Measurements from ENCODE around the gene HIPK4.
"Not testable (repeated sequence)": the region's sequence is repeated elsewhere in the genome, so short reads cannot be mapped to it uniquely, and the experiment has no call there.

The HIPK4 gene

DNA sequence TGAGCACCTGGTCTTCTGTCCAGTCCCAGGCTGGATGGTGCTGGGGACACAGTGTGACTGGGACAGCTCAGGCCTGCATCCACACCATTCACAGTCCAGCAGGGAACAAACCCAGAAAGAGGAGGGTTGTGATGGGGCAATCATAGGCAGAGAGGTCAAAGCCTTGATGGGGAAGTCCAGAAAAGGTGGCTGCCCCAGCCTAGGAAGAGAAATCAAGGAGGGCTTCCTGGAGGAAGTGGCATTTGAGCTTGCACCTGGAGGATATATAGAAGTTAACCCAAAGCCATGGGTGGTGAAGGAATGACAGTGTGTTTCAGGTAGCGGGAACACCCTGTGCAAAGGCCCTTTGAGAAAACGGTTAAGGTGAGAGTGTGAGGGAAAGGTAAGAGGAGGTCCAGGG is 25.8 kb upstream of the HIPK4 start:
- DNase-seq, result no peak

DNA sequence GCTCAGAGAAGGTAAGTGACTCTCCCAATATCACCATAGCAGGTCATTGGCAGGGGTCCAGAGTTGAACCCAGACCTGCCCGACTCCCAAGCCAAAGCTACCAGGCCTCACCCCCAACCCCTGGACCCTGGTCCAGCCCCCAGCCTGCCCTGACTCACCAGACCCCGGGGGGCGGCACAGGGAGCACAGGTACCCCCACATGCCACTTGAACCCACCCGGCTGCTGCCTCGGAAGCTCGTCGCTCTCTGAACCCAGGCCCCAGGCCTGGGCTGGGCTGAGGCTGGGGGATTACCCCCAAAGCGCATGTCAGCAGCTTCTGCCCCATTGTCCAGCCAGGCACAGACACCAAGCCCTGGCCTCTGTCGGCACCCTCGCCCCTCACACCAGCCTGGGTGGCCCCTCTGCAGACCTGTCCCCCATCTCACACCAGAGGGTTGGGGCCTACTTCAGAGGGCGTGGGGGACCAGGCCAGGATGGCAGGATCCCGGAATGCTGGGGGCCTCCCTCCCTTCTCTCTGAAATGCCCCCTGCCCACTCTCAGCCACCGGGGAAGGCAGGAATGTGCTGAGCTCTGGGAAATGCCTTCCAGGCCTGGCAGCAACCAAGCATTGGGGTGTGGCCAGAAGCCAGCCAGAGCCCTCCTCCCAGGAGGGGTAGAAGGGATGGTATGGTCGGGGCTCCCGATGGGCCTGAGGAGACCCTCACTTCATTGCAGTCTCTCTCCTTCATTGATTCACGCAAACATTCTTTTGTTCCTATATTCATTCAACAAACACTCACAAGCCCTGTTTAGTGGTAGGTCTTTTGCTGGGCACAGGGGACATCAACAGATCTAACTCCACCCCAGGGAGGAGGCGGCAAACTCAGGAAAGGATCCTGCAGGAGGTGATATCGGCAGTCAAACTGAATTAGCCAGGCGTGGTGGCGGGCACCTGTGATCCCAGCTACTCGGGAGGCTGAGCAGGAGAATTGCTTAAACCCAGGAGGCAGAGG is 24.9 kb upstream of the HIPK4 start:
- DNase-seq, result no peak

DNA sequence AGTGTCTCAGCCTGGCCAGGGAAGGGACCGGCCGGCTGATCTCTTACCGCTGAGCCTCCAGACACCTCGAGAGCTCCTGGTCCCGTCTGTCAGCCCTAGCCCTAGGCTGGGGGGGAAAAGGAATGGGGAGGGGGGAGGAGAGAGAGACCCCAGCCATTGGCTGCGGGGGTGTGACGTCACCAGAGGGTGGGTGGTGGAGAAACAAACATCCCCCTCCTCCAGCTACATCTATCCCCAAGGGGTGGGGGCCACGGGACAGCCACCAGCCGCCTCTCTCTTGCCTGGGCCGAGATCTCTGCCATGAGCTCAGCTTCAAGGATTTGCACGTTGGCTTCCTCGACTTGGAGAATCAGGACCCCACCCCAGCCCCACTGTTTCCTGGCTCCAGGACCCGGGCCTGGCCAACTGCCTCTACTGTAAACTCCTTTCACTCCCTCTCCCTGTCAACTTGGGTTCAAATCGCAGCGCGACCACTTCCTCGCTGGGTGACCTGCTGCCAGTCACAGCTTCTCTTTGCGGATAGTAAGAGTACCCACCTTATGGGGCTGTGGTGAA is 23.4 kb upstream of the HIPK4 start, which contains the start of gene PRX:
Gene PRX (minus strand): TSS at position 88 of the 555 bp plus-strand sequence. CDS start 5,446 bp downstream, outside the sequence.
- no peak for DNase-seq

DNA sequence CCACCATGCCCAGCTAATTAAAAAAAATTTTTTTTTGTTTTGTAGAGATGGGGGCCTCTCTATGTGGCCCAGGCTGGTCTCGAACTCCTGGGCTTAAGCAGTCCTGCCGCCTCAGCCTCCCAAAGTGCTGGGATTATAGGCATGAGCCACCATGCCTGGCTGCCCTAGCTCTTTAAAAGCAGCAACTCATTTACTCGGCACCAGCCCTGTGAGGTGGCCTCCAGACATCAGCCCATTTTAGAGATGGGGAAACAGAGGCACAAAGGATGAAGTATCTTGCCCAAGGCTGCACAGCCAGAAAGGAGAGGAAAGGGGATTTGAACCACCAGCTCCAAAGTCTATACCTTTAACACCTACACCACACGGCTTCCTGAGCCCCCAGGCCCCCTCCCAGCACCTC is 22.9 kb upstream of the HIPK4 start:
- no peak for DNase-seq

DNA sequence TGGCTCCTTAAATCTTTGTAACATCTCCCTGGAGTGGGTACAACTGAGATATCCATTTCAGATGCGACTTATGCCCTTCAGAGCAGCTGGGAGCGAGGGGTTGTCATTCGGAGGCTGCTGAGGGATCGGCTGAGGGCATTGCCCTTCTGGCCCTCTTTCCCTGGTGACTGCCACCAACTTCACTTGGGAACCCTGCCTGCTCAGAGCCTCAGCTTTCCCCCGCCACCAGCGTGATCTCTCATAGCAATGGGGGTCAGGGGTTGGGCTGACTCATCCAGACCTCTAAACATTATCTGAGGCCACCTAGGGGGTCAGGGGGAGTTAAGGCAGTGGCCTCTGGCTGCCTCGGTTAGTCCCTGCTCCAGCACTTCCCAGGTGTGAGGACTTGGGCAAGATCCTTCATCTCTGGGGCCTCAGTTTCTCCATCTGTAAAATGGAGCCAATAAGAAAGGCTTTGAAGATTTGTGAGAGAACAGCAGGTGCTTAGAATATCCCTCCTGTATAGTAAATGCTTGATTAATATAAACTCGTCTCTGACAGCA is 22.0 kb upstream of the HIPK4 start:
- DNase-seq, result no peak

DNA sequence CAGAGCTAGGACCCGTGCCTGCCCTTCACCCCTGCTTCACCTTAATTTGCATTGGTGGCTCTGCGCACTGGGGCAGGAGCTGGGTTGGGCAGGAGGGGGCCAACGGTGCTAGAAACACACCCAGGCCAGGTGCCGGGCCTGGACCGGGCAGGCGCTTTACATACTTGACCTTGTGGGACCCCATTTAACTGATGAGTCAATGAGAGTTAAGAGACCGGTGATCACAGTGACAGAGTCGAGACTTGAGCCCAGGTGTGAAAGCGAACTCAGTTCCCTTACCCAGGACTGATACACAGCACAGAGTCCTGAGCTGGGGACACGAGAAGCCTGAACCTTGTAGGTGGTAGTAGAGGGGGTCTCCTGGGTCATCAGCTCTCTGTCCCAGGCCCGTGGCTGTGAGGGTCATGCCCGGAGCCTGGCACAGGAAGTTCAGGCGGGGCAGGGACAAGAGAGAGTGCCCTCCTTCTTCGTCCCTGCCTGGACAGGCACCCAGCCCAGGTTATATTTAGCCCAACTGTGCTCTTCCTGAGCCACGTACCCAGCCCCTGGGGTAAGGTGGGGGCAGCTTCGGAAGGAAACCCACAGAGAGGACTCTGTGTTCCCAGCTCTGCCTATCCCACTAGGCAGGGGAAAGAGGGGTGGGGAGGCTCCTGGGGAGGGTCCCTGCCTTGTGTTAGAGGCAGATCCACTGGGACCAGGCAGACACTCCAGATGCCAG is 21.3 kb upstream of the HIPK4 start:
- no peak for DNase-seq

DNA sequence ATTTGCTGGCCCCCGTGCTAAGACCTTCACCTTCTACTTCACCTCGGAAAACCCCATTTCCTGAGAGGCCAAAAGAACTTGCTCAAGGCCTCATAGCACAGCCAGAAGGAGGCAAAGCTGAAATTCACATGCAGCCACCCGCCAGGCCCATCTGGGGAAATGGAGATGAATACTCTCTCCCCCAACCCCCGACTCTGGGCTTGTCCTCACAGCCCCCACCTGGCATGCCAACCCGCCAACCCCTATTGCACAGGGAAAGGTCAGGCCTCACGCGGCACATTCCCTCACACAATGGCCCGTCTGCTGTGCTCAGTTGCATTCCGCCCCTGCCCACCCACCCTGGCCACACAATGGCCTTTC is 20.0 kb upstream of the HIPK4 start:
- no peak for DNase-seq

DNA sequence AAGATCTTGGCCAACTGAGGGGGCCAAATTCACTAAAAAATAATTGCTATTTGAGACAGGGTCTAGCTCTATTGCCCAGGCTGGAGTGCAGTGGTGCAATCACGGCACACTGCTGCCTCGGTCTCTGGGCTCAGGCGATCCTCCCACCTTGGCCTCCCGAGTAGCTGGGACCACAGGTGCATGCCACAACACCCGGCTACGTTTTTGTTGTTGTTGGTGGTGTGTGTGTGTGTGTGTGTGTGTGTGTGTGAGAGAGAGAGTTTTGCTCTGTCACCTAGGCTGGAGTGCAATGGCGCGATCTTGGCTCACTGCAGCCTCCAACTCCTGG is 18.6 kb upstream of the HIPK4 start:
- DNase-seq, result not testable (repeated sequence)

DNA sequence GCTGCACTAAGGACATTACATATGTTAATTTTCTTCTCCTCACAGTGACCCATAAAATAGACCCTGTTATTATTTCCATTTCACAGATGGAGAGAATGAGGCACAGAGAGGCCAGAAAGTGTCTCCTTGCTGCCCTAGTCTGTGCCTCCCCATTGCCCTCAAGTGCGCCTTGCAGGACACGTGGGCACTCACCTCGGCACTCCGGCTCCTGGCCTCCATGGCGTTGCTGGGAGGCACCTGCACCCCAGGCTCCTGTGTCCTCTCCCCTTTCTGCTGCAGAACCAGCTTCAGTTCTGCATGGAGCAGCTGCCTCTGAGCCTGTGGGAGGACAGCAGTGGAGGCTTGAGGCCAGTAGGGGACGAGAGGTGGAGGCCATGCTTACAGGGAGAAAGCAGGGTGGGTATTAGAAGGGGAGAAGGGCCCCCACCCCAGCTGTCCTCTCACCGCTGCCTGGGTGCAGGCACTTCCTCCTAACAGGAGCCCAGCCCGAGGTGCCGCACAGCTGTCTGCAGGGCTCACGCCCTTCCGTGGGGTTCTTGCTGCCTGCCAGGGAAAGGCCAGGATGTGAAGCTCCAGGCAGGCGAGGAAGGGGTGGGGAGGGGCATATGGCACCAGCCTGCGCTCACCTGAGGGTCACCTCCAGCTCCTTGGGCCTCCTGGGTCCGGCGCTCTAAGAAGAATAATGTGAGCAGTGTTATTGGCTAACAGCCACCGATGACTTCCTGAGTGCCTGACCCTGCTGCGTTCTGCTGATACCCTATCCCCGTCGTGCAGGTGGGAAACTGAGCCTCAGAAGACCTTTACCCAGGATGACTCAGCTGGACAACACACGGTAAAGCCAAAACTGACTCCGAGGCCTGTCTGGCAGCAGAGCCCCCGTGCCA is 18.0 kb upstream of the HIPK4 start:
- no peak for DNase-seq

DNA sequence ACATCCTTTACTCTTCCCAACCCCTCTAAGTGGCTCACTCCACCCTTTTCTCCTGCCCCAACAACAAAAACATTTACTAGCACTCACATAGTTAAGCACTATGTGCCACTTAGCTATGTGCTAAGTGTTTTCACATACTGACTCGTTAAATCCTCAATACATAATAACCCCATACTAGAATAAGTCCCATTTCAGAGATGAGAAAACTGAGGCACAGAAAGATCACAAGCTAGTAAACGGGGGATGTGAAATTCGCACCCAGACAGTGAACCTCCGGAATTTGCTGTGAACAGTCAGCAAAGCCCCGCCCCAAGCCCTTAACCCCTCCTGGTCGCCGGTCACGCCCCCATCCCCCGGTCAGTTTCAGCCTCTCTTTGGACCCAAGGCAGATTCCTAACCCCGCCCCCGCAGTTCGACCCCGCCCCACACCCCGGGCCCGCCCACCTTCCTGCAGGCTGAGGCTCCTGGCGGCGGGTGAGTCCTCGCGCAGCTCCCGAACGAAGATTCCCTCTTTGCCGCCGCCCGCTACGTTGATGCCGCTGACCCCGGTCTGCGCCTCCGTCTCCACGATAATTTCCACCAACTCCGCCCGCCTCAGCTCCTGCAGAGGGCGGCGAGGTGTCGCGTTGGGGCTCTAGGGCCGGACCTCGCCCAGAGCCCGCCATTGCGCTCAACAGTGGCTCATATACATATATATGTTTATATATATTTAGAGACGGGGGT is 13.4 kb upstream of the HIPK4 start:
- peak; percentile 78 for DNase-seq

DNA sequence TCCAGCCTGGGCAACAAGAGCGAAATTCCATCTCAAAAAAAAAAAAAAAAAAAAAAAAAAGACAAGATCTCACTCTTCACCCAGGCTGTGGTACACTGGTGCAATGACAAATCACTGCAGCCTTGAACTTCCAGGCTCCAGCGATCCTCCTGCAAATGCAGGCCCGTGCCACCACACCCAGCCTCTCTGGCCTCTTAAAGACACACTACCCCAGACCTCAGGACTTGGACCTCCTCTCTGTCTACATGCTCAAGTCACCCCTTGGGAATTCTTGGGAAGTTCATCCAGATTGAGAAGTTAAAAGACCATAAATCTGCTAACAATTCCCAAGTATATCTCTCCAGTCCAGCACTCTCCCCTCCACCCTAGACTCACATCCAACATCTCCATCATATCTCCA is 10.6 kb upstream of the HIPK4 start:
- no peak for DNase-seq

DNA sequence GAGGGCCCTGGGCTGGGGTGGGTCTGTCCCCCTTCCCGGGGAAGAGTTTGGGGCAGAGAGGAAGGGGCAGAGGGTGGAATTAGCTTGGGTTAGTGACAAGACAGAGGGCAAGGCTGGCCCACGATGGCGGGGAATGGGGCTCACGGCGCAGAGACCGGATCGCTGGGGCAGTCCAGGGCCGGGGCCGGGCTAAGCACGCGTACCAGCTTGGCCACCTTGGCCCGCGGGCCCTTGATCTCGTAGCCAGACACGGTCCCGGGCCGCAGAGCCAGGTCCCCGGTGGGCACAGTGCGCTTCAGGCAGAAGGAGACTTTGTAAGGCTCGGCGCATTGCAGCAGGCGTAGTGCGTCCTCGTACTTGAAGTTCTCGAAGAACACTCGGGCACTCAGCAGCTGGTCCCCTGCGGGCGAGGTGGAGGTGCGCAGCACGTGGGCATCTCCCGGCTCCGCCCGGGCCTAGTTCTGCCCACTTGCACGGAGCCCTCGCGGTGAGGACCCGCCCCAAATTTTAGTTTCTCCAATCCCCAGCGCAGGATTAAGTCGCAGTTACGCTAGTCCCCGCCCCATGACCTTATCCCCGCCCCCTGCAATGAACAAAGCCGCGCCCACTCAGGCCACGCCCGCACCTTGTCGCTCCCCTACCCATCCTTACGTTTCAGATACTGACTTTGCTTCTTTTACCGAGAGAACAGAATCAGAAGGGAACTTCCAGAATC is 8.6 kb upstream of the HIPK4 start:
- DNase-seq, result peak; percentile 76

DNA sequence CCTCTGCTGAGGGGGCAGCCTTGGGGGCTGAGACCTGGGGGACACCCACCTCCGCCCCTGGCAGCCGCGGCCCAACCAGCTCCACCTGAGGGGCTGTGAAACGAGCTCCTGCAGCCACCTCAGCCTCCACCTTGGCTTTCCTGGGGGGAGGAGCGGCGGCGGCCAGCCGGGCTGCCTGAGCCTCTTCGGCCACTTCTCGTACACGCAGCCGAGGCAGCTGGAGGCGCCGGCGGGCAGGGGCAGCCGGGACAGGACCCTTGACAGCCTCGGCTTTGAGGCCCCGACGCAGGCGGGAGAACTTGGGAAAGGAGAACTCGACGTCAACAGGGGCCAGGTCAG is 7.6 kb upstream of the HIPK4 start:
- no peak for DNase-seq

DNA sequence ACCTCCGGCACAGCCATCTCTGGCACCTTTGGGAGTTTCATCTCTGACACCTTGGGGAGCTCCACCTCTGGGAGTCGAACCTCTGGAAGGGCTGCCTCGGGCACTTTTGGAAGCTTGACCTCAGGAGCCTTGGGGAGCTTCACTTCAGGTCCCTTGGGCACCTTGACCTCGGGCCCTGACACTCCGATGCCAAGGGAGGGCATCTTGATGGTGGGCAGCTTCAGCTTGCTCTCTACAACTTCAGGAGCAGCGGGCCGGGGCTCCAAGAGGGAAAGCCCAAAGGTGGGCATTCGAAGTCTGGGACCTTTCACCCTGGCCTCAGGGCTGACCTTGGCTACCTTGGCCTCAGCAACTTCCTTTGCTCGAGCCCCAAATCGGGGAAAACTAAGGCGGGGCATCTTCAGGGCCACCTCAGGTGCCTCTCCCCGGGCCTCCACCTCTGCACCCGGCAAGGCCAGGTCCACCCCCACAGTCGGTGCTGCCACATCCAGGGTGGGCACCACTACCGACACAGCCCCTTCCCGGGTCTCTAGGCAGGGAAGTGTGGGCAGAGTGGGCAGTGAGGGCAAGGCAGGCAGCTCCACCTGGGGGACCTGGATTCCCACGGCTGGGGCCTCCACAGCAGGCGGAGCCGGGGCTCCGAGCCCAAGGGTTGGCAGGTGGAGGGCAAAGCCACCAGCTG is 7.0 kb upstream of the HIPK4 start:
- DNase-seq, result no peak

DNA sequence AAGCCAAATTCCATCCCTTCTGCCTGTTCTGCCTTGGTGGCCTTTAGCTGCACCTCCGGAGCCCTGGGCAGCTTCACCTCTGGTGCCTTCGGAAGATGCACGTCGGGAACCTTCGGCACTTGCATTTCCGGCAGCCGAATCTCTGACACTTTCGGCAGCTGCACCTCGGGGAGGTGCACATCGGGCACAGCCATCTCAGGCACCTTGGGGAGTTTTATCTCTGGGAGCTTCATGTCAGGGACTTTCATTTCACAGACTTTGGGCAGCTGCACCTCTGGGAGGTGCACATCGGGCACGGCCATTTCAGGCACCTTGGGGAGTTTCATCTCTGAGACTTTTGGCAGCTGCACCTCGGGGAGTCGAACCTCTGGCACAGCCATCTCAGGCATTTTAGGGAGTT is 6.0 kb upstream of the HIPK4 start:
- DNase-seq, result no peak

DNA sequence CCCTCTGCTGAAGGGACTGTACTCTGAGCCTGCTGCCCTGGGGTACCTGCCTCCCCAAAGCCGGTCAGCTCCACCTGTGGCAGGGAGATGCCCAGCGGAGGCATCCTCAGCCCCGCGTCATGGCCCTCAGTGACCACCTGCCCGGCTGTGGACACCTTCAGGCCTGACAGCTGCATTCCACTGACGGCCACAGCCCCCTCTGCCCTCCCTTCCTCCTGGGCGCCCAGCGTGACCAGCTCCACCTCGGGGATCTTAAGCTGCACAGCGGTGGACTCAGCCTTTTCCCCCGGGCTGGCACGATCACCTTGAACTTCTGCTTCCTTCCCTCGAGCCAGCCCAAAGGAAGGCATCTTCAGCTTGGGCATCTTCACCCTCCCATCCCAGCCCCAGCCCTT is 4.8 kb upstream of the HIPK4 start:
- DNase-seq, result no peak

DNA sequence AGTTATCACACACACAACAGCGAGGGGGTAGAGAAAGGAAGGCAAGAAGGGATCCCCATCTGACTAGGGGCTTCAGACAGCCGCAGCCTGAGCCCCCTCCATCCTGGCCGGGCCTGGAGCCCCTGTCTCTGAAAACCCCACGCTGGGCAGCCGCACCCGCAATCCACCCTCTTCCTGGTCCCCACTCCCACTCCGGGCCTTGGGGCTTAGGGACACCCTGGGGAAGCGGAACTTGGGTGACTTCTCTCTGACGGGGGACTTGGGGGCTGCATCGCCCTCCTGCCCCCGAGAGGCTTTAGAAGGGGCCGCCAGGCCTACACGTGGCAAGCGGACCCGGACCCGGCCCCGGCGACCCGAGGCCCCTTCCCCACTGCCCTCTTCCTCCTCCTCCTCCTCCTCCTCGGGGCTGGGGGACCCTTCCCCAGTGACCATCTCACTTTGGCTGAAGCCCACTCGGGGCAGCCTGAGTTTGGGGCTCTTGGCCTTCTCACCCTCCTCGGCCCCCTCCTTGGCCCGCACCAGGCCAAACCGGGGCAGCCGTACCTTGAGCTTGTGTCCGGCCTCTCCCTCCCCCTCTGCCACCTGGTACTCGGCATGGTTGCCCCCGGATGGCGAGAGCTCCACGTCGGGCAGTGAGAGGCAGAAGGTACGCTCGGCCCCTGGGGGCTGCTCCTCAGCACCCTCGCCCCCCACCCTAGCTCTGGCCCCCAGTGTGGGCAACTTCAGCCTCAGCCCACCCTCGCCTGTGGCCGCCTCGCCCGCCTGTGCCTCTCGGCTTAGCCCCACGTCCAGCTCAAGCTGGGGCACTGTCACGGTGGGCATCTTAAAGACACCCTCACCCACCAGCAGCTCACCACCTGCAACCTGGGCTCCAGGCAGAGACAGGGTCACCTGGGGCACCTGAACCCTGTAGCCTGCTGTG is 4.2 kb upstream of the HIPK4 start:
- no peak for DNase-seq

DNA sequence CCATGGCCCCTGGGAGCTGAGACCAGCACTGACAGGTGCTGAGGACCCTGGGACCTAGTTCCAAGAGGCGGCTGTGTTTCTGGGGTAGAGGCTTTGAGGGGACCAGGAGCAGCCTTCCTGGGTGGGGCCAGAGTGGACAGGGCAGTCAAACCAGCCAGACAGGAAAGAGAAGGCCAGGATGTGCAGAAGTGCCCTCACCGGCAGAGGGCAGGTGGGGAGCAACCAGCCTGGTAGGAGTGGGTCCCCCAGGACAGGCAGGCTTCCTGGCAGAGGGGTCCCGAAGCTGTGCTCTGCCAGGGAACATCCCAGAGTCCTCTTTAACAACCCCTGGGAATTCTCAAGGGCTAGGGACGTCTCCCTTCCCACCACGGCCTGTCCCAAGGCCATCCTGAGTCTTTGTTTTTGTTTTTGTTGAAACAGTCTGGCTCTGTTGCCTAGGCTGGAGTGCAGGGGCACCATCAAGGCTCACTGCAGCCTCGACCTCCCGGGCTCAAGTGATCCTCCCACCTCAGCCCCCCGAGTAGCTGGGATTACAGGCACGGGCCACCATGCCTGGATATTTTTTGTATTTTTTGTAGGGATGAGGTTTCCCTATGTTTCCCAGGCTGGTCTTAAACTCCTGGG is 3.0 kb upstream of the HIPK4 start:
- no peak for DNase-seq

DNA sequence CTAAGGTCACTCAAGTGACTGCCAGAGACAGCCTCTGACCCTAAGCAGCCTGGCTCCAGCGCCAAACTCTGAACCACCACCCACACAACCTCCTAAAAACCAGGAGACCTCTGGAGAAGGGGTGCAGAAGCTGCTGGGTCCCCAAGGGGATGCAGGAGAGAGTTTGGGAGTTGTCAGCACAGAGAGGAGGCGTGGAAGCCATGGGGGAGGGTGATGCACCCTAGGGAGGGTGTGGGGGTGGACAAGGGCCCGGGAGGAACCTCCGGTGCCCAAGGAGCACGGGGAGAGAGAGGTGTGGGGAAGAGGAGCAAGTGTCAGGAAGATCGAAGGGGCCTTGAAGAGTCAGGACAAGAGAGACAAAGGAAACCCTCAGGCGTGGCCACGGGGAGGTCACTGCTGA is 2.1 kb upstream of the HIPK4 start:
- DNase-seq, result no peak

All from NCI-H146 (cell line).